Effector CD8-positive, alpha-beta T cell (primary cell): ENCODE measurements around the gene PABPC5.

Experiments used
- DNase-seq: peaks from one replicate; lab custom pipeline; 2025; lab: John Stamatoyannopoulos, UW
- total RNA-seq, 4 experiments: gene quantifications; one replicate each; lab custom pipeline; 2026; lab: John Stamatoyannopoulos, UW

The PABPC5 gene
- 0 reads per million in 4 experiments for total RNA-seq

DNA sequence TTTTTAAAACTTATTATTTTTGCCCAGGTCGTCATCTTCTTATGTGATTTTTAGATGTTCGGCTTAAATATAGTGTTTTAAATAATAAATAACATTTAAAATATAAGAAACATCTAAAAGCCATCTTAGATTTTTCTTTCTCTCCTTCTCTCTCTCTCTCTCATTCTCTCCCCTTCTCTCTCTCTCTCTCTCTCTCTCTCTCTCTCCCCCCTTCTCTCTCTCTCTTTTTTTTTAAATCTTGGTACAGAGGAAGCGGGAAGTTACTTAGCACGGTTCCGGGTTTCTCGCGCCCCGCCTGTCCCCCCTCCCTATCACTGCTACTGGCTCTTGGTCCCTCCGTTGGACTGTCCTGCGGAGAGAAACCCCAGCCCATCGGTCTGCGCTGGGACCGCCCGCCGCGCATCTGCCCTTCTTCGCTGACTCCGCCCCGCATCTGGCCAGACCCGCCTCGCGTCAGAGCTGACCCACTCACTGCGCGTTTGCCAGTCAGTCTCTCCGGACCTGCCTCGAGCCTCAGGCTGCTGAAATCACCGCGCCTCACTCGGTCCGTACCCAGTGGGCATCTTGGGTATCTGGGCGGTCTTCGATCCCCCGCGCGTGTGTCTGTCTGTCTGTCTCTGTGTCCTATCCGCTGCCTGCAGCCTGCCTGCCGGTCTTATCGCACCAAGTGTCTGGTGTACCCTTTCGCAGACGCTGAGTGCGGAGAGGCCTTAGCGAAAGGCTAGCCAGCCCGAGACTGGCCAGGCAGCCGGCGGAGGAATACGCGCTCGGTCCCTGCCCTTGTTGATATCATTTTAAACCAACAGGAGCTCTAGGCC, at the start of gene PABPC5:
PABPC5 (plus strand) TSS at position 489 of the 818 bp plus-strand sequence. CDS start 739 bp downstream, outside the sequence.
- no peak for DNase-seq

DNA sequence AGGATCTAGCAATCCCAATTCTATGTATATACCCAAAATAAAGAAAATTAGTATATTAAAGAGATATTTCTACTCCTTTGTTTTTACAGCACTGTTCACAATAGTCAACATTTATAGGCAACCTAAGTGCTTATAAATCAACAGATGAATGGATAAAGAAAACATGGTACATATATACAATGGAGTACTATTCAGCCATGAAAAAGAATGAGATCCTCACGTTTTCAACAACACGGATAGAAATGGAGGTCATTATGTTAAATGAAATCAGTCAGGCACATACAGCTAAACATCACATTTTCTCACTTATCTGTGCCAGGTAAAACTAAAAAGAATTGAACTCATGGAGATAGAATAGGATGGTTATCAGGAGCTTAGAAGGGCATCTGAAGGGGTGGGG, 45.6 kb upstream of the PABPC5 start:
- DNase-seq = no peak

DNA sequence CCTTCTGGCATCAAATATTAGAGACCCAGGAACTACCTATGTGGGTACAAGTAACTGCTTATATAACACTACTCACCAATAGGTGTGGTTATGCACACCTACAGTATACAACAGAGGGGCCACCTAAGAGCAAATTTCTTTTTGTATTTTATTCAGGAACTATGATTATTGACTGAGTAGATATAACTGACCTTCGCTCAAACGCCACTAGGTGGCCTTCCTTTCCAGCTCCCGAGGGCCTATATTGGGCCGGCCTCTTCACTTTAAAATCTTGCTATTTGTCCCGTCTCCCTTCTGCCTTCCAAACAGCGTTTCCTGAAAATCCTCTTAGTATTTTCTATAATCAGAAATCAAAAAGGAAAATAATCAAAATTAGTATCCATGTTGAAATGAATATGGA, 19.9 kb upstream of the PABPC5 start:
- no peak for DNase-seq

DNA sequence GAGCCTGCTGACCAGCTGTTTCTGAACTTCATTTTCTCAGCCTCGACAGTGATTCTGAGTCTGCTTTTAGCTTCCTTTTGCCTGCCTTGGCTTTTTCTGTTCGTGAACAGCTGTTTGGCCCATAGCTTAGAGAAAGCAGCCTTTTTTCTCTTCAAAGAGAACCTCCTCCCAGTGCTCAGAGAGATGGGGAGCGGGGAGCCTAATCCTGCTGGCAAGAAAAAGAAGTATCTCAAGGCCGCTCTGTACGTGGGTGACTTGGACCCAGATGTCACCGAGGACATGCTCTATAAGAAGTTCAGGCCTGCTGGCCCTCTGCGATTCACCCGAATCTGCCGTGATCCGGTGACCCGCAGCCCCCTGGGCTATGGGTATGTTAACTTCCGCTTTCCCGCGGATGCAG, 756 bp downstream of the PABPC5 start:
- DNase-seq = no peak
